ENCODE measurements around the gene SEMA5A.

SEMA5A gene

DNA sequence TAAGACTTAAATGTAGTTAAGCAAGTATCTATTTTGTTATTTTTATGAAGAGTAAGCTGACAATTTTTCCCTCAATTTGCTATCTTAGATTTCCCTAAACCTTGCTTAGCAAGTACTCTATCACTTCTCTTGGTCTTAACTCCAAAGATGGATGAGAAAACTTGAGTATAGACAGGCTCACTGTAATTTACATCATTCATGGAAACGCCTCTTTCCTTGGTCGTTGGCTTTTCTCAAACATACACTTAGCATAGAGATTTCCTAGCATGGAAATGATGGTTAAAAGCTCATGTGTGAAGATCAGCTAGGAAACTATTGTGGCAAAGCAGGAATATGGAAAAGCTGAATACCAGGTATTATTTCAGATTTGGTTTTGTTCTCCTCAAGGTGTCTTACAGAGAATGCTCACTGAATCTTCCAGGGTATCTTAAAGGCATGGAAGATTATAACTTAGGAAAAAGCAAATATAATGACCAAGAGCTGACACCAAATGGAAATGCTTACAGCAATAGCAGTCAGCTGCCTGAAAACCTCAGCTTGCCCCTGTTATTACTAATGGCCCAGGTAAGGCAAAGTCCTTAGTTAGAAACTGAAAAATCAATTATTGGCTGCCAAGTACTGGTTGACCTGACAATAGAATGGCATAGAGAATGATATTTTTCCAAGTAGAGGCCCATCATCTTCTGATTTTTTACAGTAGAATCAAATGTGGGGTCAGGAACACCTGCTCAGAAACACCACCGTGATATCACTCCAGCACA is 84.8 kb downstream of the SEMA5A start:
- Histone ChIP-seq H3K4me3 (ENCODE audit: low read depth, low read length) (no peak overlapping the region), H3K27ac (ENCODE audit: extremely low read depth, low read depth, low read length) (no peak overlapping the region), H3K36me3 (ENCODE audit: control insufficient read depth in 2 of 2, insufficient read depth in 1 of 2, low read length in 2 of 2) (no peaks in the 10 kb centered on the region), H3K4me1 (ENCODE audit: control insufficient read depth, insufficient read depth, low read length) (peaks cover 14% of the 10 kb centered on the region), H3K9me3 (ENCODE audit: control insufficient read depth, insufficient read depth, low read depth, low read length) (peaks cover 2% of the 10 kb centered on the region; the same call in 1 of the 2 replicates)
- no peak for TF ChIP-seq ZBTB1 (tag by site-specific recombination; IDR thresholded peaks at IDR 0.05)
- TF ChIP-seq ZNF350 (tag by site-specific recombination; IDR thresholded peaks at IDR 0.05), result no peak
- no peak for TF ChIP-seq ZNF654 (tag by site-specific recombination; IDR thresholded peaks at IDR 0.05; ENCODE audit: low read depth)
- no peak for TF ChIP-seq BCL11A (tag by site-specific recombination; IDR thresholded peaks at IDR 0.05; ENCODE audit: low read depth)
- TF ChIP-seq ZNF335 (tag by site-specific recombination; conservative IDR thresholded peaks at IDR 0.05), result no peak
- TF ChIP-seq ZNF16 (tag by site-specific recombination; IDR thresholded peaks at IDR 0.05; ENCODE audit: low read depth), result no peak
- no peak for TF ChIP-seq ZNF175 (tag by site-specific recombination; IDR thresholded peaks at IDR 0.05)
- CTCF ChIA-PET, result interaction anchor here (0.8 kb wide), 1 partner anchor 11 kb away, joined by 4 read pairs; no protein-coding TSS in a partner anchor
- POLR2A ChIA-PET, result no interaction called here

DNA sequence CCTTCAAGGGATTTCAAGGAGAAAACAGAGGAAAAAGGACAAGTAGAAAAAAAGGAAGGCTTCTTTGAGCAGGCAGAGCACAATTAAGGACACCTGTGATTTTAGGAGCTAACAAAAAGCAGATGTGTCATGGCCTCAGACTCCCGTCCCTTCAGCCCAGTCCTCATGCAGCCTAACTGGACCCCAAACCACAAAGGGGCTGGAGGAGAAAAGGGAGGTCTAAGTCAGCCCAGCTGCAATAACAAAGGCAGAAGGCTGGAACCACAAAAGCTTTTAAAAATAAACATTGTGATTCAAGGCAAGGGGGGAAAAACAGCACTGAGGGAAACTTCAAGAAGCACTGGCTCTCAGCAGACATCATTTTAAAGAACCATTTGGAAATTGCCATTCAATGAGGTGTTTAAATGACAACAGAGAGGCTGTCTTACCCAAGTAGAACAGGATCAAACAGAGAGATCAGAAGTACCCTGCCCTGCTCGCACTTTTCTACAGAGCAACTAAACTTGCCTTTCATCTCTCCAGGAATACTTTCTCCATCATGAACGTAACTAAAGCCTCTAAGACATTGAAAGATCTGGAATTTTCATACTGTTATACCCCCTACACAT is 89.3 kb downstream of the SEMA5A start:
- peaks cover 27% of the 10 kb centered on the region for H3K4me1 ChIP-seq (ENCODE audit: control insufficient read depth, insufficient read depth, low read length)
- ChIA-PET POLR2A (no interaction called here), CTCF (interaction anchor here (1.0 kb wide), 1 partner anchor 87 kb away, joined by 3 read pairs; no protein-coding TSS in a partner anchor)
- no peak for TF ChIP-seq YY2 (tag by site-specific recombination; IDR thresholded peaks at IDR 0.05)
- TF ChIP-seq HOXC10 (CRISPR knock-in tag; IDR thresholded peaks at IDR 0.05), result no peak
- TF ChIP-seq ZNF768 (tag by site-specific recombination; IDR thresholded peaks at IDR 0.05), result no peak
- TF ChIP-seq ZNF76 (tag by site-specific recombination; IDR thresholded peaks at IDR 0.05; ENCODE audit: borderline replicate concordance, low read depth), result no peak
- TF ChIP-seq, protein P1, sequence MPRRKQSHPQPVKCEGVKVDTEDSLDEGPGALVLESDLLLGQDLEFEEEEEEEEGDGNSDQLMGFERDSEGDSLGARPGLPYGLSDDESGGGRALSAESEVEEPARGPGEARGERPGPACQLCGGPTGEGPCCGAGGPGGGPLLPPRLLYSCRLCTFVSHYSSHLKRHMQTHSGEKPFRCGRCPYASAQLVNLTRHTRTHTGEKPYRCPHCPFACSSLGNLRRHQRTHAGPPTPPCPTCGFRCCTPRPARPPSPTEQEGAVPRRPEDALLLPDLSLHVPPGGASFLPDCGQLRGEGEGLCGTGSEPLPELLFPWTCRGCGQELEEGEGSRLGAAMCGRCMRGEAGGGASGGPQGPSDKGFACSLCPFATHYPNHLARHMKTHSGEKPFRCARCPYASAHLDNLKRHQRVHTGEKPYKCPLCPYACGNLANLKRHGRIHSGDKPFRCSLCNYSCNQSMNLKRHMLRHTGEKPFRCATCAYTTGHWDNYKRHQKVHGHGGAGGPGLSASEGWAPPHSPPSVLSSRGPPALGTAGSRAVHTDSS (tag by site-specific recombination; IDR thresholded peaks at IDR 0.05), result no peak
- no peak for TF ChIP-seq ZNF600 (tag by site-specific recombination; IDR thresholded peaks at IDR 0.05)
- no peak for TF ChIP-seq ZNF280C (tag by site-specific recombination; IDR thresholded peaks at IDR 0.05)
- TF ChIP-seq, protein P2, sequence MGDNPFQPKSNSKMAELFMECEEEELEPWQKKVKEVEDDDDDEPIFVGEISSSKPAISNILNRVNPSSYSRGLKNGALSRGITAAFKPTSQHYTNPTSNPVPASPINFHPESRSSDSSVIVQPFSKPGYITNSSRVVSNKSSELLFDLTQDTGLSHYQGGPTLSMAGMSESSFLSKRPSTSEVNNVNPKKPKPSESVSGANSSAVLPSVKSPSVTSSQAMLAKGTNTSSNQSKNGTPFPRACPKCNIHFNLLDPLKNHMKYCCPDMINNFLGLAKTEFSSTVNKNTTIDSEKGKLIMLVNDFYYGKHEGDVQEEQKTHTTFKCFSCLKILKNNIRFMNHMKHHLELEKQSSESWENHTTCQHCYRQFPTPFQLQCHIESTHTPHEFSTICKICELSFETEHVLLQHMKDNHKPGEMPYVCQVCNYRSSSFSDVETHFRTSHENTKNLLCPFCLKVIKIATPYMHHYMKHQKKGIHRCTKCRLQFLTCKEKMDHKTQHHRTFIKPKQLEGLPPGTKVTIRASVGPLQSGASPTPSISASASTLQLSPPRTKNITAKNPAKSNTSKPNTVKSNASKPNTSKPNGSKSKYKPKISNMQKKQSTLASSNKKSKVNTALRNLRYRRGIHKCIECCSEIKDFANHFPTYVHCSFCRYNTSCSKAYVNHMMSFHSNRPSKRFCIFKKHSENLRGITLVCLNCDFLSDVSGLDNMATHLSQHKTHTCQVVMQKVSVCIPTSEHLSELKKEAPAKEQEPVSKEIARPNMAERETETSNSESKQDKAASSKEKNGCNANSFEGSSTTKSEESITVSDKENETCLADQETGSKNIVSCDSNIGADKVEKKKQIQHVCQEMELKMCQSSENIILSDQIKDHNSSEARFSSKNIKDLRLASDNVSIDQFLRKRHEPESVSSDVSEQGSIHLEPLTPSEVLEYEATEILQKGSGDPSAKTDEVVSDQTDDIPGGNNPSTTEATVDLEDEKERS (tag by site-specific recombination; IDR thresholded peaks at IDR 0.05), result no peak
- no peak for TF ChIP-seq ZNF423 (tag by site-specific recombination; IDR thresholded peaks at IDR 0.05)
- H3K9me3 ChIP-seq (ENCODE audit: control insufficient read depth, insufficient read depth, low read depth, low read length), result peaks cover 2% of the 10 kb centered on the region; the same call in 1 of the 2 replicates
- H3K27ac ChIP-seq (ENCODE audit: extremely low read depth, low read depth, low read length), result peak overlapping the region; percentile 63
- H3K36me3 ChIP-seq (ENCODE audit: control insufficient read depth in 2 of 2, insufficient read depth in 1 of 2, low read length in 2 of 2), result no peaks in the 10 kb centered on the region
- H3K4me3 ChIP-seq (ENCODE audit: low read depth, low read length), result no peak overlapping the region
